ENCODE measurements around the gene RUBCN.

- TF ChIP-seq PCBP1 (IDR thresholded peaks at IDR 0.05; ENCODE audit: borderline replicate concordance, low read depth, low read length) = no peak
- TF ChIP-seq, protein P1, sequence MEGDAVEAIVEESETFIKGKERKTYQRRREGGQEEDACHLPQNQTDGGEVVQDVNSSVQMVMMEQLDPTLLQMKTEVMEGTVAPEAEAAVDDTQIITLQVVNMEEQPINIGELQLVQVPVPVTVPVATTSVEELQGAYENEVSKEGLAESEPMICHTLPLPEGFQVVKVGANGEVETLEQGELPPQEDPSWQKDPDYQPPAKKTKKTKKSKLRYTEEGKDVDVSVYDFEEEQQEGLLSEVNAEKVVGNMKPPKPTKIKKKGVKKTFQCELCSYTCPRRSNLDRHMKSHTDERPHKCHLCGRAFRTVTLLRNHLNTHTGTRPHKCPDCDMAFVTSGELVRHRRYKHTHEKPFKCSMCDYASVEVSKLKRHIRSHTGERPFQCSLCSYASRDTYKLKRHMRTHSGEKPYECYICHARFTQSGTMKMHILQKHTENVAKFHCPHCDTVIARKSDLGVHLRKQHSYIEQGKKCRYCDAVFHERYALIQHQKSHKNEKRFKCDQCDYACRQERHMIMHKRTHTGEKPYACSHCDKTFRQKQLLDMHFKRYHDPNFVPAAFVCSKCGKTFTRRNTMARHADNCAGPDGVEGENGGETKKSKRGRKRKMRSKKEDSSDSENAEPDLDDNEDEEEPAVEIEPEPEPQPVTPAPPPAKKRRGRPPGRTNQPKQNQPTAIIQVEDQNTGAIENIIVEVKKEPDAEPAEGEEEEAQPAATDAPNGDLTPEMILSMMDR (CRISPR knock-in tag; IDR thresholded peaks at IDR 0.05) = no peak
- no peak for TF ChIP-seq ZNF10 (CRISPR knock-in tag; IDR thresholded peaks at IDR 0.05; ENCODE audit: borderline replicate concordance, low read depth)
- no peak for TF ChIP-seq KDM5A (IDR thresholded peaks at IDR 0.05; ENCODE audit: borderline replicate concordance, low read length)
- TF ChIP-seq, protein P2, sequence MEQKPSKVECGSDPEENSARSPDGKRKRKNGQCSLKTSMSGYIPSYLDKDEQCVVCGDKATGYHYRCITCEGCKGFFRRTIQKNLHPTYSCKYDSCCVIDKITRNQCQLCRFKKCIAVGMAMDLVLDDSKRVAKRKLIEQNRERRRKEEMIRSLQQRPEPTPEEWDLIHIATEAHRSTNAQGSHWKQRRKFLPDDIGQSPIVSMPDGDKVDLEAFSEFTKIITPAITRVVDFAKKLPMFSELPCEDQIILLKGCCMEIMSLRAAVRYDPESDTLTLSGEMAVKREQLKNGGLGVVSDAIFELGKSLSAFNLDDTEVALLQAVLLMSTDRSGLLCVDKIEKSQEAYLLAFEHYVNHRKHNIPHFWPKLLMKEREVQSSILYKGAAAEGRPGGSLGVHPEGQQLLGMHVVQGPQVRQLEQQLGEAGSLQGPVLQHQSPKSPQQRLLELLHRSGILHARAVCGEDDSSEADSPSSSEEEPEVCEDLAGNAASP (CRISPR knock-in tag; IDR thresholded peaks at IDR 0.05; ENCODE audit: borderline replicate concordance) = no peak
- TF ChIP-seq, protein P3, sequence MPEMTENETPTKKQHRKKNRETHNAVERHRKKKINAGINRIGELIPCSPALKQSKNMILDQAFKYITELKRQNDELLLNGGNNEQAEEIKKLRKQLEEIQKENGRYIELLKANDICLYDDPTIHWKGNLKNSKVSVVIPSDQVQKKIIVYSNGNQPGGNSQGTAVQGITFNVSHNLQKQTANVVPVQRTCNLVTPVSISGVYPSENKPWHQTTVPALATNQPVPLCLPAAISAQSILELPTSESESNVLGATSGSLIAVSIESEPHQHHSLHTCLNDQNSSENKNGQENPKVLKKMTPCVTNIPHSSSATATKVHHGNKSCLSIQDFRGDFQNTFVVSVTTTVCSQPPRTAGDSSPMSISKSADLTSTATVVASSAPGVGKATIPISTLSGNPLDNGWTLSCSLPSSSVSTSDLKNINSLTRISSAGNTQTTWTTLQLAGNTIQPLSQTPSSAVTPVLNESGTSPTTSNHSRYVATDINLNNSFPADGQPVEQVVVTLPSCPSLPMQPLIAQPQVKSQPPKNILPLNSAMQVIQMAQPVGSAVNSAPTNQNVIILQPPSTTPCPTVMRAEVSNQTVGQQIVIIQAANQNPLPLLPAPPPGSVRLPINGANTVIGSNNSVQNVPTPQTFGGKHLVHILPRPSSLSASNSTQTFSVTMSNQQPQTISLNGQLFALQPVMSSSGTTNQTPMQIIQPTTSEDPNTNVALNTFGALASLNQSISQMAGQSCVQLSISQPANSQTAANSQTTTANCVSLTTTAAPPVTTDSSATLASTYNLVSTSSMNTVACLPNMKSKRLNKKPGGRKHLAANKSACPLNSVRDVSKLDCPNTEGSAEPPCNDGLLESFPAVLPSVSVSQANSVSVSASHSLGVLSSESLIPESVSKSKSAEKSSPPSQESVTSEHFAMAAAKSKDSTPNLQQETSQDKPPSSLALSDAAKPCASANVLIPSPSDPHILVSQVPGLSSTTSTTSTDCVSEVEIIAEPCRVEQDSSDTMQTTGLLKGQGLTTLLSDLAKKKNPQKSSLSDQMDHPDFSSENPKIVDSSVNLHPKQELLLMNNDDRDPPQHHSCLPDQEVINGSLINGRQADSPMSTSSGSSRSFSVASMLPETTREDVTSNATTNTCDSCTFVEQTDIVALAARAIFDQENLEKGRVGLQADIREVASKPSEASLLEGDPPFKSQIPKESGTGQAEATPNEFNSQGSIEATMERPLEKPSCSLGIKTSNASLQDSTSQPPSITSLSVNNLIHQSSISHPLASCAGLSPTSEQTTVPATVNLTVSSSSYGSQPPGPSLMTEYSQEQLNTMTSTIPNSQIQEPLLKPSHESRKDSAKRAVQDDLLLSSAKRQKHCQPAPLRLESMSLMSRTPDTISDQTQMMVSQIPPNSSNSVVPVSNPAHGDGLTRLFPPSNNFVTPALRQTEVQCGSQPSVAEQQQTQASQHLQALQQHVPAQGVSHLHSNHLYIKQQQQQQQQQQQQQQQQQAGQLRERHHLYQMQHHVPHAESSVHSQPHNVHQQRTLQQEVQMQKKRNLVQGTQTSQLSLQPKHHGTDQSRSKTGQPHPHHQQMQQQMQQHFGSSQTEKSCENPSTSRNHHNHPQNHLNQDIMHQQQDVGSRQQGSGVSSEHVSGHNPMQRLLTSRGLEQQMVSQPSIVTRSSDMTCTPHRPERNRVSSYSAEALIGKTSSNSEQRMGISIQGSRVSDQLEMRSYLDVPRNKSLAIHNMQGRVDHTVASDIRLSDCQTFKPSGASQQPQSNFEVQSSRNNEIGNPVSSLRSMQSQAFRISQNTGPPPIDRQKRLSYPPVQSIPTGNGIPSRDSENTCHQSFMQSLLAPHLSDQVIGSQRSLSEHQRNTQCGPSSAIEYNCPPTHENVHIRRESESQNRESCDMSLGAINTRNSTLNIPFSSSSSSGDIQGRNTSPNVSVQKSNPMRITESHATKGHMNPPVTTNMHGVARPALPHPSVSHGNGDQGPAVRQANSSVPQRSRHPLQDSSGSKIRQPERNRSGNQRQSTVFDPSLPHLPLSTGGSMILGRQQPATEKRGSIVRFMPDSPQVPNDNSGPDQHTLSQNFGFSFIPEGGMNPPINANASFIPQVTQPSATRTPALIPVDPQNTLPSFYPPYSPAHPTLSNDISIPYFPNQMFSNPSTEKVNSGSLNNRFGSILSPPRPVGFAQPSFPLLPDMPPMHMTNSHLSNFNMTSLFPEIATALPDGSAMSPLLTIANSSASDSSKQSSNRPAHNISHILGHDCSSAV (CRISPR knock-in tag; IDR thresholded peaks at IDR 0.05; ENCODE audit: borderline replicate concordance) = no peak
- TF ChIP-seq ZNF747 (CRISPR knock-in tag; IDR thresholded peaks at IDR 0.05; ENCODE audit: borderline replicate concordance) = no peak
- no peak for TF ChIP-seq ZNF367 (CRISPR knock-in tag; IDR thresholded peaks at IDR 0.05; ENCODE audit: borderline replicate concordance)
- TF ChIP-seq SMAD1 (CRISPR knock-in tag; IDR thresholded peaks at IDR 0.05; ENCODE audit: borderline replicate concordance, low read depth) = no peak
- TF ChIP-seq TP53 (CRISPR knock-in tag; conservative IDR thresholded peaks at IDR 0.05) = no peak
- TF ChIP-seq ZSCAN30 (CRISPR knock-in tag; IDR thresholded peaks at IDR 0.05) = no peak
These were observed 12.6 kb upstream of the RUBCN start for GRCh38 chr3:197749315-197749600.
